Mammary epithelial cell (primary cell): ENCODE data around the gene BTBD7.
"Not testable (repeated sequence)": the region's sequence is repeated elsewhere in the genome, so short reads cannot be mapped to it uniquely, and the experiment has no call there.

ENCODE experiments used
- CTCF ChIP-seq, 2 donors: IDR thresholded peaks in 1 of 2; conservative IDR thresholded peaks in 1 of 2; 2 replicates each; pipeline ENCODE4 v1.5.1; 2011 to 2012; ENCODE audit warnings: inconsistent platforms in 2 of 2, low read length in 2 of 2, mild to moderate bottlenecking in 2 of 2, control low read depth in 1 of 2, low read depth in 1 of 2; ENCODE audit not compliant: insufficient read depth in 1 of 2; ENCODE audit errors: extremely low read depth in 1 of 2
- EZH2 ChIP-seq: IDR thresholded peaks from 2 replicates; pipeline ENCODE4 v1.6.1; 2012; ENCODE audit warnings: low read length, inconsistent platforms, borderline replicate concordance

- not testable (repeated sequence) for TF ChIP-seq CTCF (conservative IDR thresholded peaks at IDR 0.05 in 1 of 2, IDR thresholded peaks at IDR 0.05 in 1 of 2; ENCODE audit: extremely low read depth in 1 of 2, insufficient read depth in 1 of 2, low read depth in 1 of 2, low read length in 2 of 2); EZH2
These were observed 99.8 kb downstream of the BTBD7 start for GRCh38 chr14:93233078-93233477.
